Measurements from ENCODE around the gene DSG4.
"Not testable (repeated sequence)": the region's sequence is repeated elsewhere in the genome, so short reads cannot be mapped to it uniquely, and the experiment has no call there.

DSG4 gene

GRCh38 chr18:31376477-31376876, at the start of gene DSG4:
Gene DSG4, plus strand, starts transcription at chr18:31376777. Its CDS starts 135 bp downstream, at chr18:31376912.
- DNase-seq = no peak

- DNase-seq = no peak
Measured at GRCh38 chr18:31329787-31330438, 46.7 kb upstream of the DSG4 start.

- no peak for DNase-seq
Measured at GRCh38 chr18:31343454-31343853, 33.1 kb upstream of the DSG4 start.

DNA sequence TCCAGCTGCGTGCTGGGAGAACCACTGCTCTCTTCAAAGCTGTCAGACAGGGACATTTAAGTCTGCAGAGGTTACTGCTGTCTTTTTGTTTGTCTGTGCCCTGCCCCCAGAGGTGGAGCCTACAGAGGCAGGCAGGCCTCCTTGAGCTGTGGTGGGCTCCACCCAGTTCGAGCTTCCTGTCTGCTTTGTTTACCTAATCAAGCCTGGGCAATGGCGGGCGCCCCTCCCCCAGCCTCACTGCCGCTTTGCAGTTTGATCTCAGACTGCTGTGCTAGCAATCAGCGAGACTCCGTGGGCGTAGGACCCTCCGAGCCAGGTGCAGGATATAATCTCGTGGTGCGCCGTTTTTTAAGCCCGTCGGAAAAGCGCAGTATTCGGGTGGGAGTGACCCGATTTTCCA, 23.2 kb upstream of the DSG4 start:
- not testable (repeated sequence) for DNase-seq

DNA sequence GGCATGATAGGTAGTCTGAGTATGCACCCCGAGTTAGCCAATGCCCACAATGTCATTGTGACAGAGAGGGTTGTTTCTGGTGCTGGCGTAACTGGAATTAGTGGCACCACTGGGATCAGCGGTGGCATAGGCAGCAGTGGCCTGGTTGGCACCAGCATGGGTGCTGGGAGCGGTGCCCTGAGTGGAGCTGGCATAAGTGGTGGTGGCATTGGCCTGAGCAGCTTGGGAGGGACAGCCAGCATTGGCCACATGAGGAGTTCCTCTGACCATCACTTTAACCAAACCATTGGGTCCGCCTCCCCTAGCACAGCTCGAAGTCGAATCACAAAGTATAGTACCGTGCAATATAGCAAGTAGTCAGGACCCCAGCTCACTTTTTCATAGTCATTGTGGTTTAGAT, 21.6 kb upstream of the DSG4 start:
- DNase-seq = no peak

- DNase-seq = no peak
Measured at GRCh38 chr18:31356025-31356424, 20.6 kb upstream of the DSG4 start.

DNA sequence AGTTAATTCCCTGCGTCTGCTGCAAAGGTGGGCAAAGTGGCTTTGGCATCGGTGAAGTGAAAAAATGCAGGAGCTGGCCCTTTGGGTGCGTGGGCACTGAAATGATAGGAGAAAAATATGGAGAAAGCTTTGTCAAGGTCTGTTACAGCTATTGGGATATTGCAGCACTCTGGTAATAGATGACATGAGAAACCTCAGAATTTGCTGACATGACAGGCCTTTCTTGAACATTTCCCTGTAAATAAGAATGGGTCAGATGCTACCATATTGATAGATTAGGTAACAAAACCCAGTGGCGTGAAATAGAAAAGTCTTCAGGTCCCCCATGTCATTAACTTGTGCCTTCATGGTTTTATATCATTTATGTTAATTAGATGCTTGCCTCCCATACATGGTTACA, 12.4 kb upstream of the DSG4 start:
- DNase-seq = no peak

- no peak for DNase-seq
Measured at GRCh38 chr18:31369478-31369877, 7.1 kb upstream of the DSG4 start.

DNA sequence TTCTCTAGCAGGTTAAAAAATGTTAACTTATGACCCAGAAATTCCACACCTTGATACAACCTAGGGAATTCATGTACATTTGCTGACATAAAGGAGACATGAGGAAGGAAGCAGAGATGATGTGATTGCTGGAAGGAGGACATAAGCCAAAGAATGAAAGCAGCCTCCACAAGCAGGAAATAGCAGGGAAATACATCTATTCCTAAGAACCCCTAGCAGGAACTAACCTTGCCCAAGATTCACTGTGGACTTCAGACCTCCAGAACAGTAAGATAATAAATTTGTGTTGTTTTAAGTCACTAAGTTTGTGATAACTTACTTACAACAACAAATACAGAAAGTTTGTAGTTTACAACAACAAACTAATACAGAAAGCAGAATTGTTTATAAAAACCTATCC, 4.6 kb upstream of the DSG4 start:
- no peak for DNase-seq

DNA sequence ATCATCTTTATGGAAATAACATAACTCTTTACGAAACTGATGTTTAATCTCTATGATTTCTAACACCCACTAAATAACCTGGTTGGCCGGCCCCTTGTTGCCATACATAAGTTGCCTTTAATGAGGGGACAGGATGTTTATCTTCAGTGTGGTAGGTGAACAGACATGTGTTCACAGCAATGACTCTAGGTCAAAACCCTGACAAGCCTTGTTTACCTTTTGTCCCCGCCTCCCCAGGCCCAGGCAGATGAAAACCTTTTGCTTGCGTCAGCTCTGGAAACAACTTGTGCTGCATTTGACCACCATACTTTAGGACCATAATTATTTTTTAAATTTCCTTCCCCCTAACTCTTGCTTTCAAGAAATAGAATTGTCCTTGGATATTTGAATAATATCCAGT, 2.9 kb upstream of the DSG4 start:
- no peak for DNase-seq

DNA sequence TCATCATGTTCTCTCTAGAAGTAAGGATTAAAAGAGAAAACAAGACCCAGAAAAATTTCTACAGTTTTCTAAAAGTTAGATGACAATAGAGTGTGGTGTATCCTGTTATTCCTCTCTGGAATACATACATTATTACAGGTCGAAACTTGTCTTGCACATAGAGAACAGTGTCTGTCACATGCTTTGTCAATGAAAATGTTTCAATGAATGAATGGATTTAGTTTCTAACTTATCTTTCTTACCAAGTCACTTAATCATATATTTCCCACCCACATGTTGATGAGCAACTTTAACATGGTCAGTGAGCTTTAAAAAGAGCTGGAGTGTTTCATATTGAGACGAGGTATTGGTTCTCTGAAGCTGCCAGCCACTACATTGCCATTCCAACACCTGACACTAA, 4.3 kb downstream of the DSG4 start:
- no peak for DNase-seq

DNA sequence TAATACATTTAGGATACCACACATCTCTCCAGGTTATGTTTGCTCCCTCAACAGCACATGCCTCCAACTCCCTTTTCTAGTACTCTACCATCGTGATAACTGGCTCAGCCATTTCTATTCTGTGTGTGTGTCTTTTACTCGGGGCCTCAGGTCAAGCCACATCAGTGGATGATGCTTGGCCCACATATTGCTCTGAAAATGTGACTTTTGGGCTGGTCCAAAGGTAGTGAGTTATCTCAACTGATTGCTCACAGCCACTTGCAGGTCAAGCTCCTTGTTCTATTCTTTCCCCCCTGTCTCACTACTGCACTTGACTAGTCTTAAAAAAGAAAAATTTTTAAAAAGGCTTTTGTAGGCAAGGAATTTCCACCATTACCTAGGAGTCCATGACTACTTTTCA, 5.5 kb downstream of the DSG4 start:
- DNase-seq = no peak

GRCh38 chr18:31386741-31387140, 10.2 kb downstream of the DSG4 start:
- DNase-seq = no peak

GRCh38 chr18:31393286-31393685, 16.7 kb downstream of the DSG4 start:
- DNase-seq = no peak

DNA sequence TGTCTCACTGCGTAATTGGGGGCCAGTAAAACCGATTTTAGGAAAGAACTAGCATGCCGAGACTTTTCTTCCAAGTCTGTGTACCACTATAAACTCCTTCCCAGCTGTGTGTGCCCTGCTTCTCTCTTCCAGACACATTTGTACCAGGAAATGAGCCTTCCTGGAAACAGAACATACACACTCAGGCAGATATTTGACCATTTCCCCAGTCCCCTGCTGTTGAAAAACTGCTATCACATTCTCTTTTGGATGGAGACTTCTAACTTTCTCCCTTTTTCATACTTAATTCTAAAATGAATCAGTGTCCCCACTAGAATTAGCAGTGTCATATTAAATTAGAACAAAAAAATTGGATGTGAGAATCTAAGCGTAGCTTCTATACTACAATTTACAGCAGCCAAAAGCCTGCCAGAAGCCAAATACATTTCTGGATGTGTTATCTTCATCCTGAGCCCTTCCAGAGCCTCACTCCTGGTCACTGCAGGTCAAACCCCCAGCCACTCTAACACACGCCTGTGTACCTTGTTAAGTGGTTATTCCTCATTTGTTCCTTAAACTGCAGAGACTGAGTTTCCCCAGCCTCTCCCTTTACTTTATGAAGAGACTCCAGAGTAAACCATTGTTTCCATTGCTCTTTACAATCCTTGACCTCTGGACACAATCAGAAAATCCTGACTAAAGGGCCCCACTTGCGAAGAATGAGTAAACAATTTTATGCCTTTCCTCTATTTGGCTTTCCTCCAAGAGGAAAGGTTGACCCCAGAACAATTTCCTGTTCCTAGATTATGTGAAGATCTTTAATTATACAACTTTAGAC, 20.4 kb downstream of the DSG4 start:
- DNase-seq = no peak

- no peak for DNase-seq
Measured at GRCh38 chr18:31398191-31398590, 21.6 kb downstream of the DSG4 start.

DNA sequence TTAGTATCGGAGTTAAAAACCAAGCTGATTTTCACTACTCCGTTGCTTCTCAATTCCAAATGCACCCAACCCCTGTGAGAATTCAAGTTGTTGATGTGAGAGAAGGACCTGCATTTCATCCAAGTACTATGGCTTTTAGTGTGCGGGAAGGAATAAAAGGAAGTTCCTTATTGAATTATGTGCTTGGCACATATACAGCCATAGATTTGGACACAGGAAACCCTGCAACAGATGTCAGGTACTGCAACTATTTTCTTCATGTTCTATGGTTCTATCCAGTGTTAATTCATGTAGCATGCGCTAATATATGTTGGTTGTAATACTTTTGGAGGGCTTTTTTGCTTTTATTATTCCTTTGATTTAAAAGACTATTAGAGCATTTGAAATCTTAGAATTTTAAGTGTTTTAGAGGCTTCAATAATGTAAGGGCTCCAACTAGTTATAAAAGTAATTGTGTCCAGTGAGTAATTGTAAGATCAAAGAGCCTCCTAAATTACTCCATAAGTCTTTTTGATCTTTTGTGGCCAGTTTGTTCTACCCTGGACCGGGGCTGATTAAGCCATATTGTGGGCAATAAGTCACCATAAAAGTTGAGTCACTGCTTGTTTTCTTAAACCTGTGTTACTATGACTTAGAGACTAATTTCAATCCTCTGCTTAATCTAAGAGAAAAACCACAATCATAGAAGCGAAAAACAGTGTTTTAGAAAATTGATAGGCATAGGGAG, 22.9 kb downstream of the DSG4 start:
- no peak for DNase-seq

- DNase-seq = no peak
Measured at GRCh38 chr18:31401156-31402025, 24.8 kb downstream of the DSG4 start.

GRCh38 chr18:31402026-31402373, 25.4 kb downstream of the DSG4 start:
- no peak for DNase-seq

- no peak for DNase-seq
Measured at GRCh38 chr18:31403409-31403808, 26.8 kb downstream of the DSG4 start.

DNA sequence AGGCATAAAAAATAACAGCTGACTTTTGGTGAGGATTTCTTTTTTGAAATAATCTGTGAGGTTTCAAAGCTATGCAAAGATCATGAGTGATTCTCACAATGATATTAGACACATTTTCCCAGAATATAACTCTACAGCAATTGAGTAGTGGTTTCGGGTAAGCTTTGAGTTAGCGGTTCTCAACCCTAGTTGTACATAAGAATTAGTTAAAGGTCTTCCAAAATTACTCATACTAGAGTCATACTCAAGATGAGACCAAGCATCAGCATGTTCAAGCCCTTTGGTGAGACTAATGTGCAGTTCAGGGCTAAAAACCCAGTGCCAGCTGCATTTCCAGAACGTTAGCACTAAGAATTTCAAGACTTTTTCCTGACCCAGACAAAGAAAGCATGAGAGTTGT, 31.1 kb downstream of the DSG4 start:
- no peak for DNase-seq

- DNase-seq = no peak
Measured at GRCh38 chr18:31409276-31409675, 32.7 kb downstream of the DSG4 start.

Data from GOT3 (cell line).